Thymus (tissue), 11 donors: ENCODE results near the gene IRF8. TPM values are rescaled to one million over a fixed set of nuclear protein-coding genes. Genes with fewer than 3 reads are reported as not detected.

Experiments
- DNase-seq, 9 donors: peaks; one replicate each; pipeline ENCODE4 v3.0.0-alpha.2; 2013; ENCODE audit warnings: low spot score in 9 of 9, low read depth in 6 of 9, missing footprints in 1 of 9
- H3K27ac ChIP-seq, 2 donors: one replicate each; pipeline ENCODE4 v1.5.1; 2013; ENCODE audit warnings: control low read depth in 1 of 2, low read depth in 1 of 2, low read length in 1 of 2, mild to moderate bottlenecking in 1 of 2, moderate library complexity in 1 of 2
- H3K27me3 ChIP-seq, 2 donors: one replicate each; pipeline ENCODE4 v1.5.1; 2013; ENCODE audit warnings: low read length in 1 of 2; ENCODE audit not compliant: control insufficient read depth in 2 of 2, insufficient read depth in 1 of 2
- H3K36me3 ChIP-seq, 2 donors: one replicate each; pipeline ENCODE4 v1.5.1; 2013; ENCODE audit warnings: low read length in 1 of 2, mild to moderate bottlenecking in 1 of 2, moderate library complexity in 1 of 2; ENCODE audit not compliant: control insufficient read depth in 2 of 2, insufficient read depth in 2 of 2
- H3K4me1 ChIP-seq, 2 donors: one replicate each; pipeline ENCODE4 v1.5.1; 2013; ENCODE audit warnings: low read length in 2 of 2; ENCODE audit not compliant: control insufficient read depth in 2 of 2, insufficient read depth in 2 of 2
- H3K4me3 ChIP-seq, 2 donors: one replicate each; pipeline ENCODE4 v1.5.1; 2013; ENCODE audit warnings: low read length in 2 of 2, control low read depth in 1 of 2, mild to moderate bottlenecking in 1 of 2
- H3K9me3 ChIP-seq, 2 donors: one replicate each; pipeline ENCODE4 v1.5.1; 2013; ENCODE audit warnings: low read length in 1 of 2, mild to moderate bottlenecking in 1 of 2; ENCODE audit not compliant: control insufficient read depth in 2 of 2, insufficient read depth in 1 of 2
- whole genome bisulfite sequencing: extraction: QIAGEN DNeasy Blood & Tissue Kit; methylation state at CpG from one replicate; pipeline ENCODE4 v1.1.7; 2013; 5-methylcytosine and 5-hydroxymethylcytosine counted together
- polyA plus RNA-seq: library from polyadenylated mRNA; stranded (reverse); fragments of 200-250 nt; gene quantifications from one replicate; pipeline ENCODE4 v1.2.3, GENCODE V29; 2013
- total RNA-seq: library from RNA; stranded (reverse); fragments of 120-200 nt; gene quantifications from one replicate; pipeline ENCODE4 v1.2.4, GENCODE V29; 2013
- donor health status: healthy.

The IRF8 gene
- total and polyA plus RNA-seq, 2 donors, result 38.8 to 119 TPM

GRCh38 chr16:85884808-85885463, 14.0 kb upstream of the IRF8 start:
- no peaks in the 10 kb centered on the region for H3K36me3 ChIP-seq
- no peaks in the 10 kb centered on the region for H3K9me3 ChIP-seq
- 96% methylated on average over 13 of the region's 13 CpGs for WGBS
- no peak for DNase-seq
- peaks cover 0 to 7% of the 10 kb centered on the region in 2 donors for H3K4me1 ChIP-seq
- peaks cover 2 to 10% of the 10 kb centered on the region in 2 donors for H3K27me3 ChIP-seq
- no peak overlapping the region for H3K4me3 ChIP-seq
- no peak overlapping the region for H3K27ac ChIP-seq

DNA sequence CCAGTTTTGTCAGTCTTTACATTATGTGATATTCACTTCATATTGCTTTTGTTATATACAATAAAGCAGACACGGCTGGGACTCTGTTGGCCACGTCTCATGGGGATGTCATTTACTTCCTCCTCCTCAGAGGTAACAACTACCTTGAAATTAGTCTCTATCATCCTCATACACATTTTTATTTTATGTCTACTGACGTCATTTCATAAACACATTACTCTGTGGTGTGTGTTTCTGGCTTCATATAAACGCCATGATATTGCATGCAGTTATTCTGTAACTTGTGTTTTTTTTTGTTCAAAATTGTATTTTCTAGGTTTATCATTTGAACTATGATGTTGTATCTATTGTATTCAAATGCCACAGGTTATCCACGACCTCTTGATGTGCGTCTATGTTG, 13.4 kb upstream of the IRF8 start:
- Histone ChIP-seq H3K4me3 (no peak overlapping the region), H3K4me1 (peaks cover 0 to 7% of the 10 kb centered on the region in 2 donors), H3K9me3 (no peaks in the 10 kb centered on the region), H3K27ac (no peak overlapping the region), H3K36me3 (no peaks in the 10 kb centered on the region), H3K27me3 (peaks cover 2 to 10% of the 10 kb centered on the region in 2 donors)
- 88% methylated on average over 6 of the region's 6 CpGs for WGBS
- DNase-seq, result no peak

GRCh38 chr16:85888405-85889331, 10.3 kb upstream of the IRF8 start:
- Histone ChIP-seq H3K27ac (no peak overlapping the region), H3K27me3 (peaks cover 2 to 12% of the 10 kb centered on the region in 2 donors), H3K36me3 (no peaks in the 10 kb centered on the region), H3K4me1 (peaks cover 3 to 7% of the 10 kb centered on the region in 2 donors), H3K4me3 (no peak overlapping the region), H3K9me3 (no peaks in the 10 kb centered on the region)
- DNase-seq, result no peak
- 57% methylated on average over 5 of the region's 5 CpGs for WGBS

DNA sequence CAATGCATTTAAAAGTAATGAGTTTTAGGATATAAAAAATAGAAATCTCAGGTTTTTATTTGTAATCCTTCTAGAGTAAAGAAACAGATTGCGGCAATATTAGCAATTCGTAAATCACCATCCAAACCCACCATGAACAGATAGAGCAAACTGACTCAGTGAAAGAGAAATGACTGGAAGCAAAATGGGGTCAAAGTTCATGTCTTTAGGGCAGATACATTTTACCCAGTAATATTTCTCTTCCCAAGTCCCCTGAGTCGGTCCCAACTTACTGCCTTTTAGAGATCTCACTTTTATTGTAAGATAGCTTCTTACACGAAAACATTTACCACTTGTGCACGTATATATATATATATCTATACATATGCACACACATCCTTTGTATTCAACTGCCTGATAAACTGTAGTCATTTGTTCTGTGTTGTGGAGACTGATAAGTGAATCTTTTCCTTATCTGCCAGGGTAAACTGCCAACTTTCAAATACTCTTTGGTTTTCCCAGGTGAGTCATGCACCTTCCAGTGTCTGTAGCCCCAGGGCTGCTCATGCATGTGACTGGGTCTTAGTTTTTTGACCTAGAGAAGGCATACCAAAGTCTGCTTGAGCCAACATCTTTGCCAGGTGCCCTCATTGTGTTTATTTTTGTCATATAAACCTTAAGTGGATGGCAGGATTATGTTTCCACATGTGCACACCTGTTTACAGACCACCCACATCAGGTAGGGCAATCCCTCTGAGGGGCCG, 7.8 kb upstream of the IRF8 start:
- WGBS, result 93% methylated on average over 6 of the region's 6 CpGs
- Histone ChIP-seq H3K9me3 (no peaks in the 10 kb centered on the region), H3K27me3 (peaks cover 5 to 15% of the 10 kb centered on the region in 2 donors), H3K4me1 (peaks cover 3 to 7% of the 10 kb centered on the region in 2 donors), H3K36me3 (no peaks in the 10 kb centered on the region), H3K27ac (no peak overlapping the region), H3K4me3 (no peak overlapping the region)
- no peak for DNase-seq

DNA sequence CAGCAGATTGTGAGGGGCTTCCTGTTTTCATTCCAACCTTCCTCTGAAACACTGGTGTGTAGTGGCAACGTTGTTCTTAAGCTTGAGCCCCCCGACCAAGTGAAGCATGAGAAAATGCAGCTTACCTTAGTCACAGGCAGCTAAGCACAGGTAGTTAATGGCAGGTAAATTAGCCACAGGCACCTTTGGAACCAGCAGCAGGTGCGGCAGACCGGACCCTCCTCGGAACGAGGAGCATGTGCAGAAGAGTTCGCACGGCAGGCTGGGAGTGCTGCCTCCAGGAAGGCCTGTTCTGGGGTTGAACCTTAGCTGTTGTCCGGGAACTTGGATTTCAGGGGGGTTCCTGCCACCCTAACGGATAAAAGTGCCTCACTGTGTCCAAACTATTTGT, 7.2 kb upstream of the IRF8 start:
- peaks cover 3 to 7% of the 10 kb centered on the region in 2 donors for H3K4me1 ChIP-seq
- H3K4me3 ChIP-seq, result no peak overlapping the region
- H3K27ac ChIP-seq, result no peak overlapping the region
- 84% methylated on average over 10 of the region's 10 CpGs for WGBS
- H3K27me3 ChIP-seq, result peaks cover 7 to 17% of the 10 kb centered on the region in 2 donors
- DNase-seq, result no peak
- H3K9me3 ChIP-seq, result no peaks in the 10 kb centered on the region
- no peaks in the 10 kb centered on the region for H3K36me3 ChIP-seq

DNA sequence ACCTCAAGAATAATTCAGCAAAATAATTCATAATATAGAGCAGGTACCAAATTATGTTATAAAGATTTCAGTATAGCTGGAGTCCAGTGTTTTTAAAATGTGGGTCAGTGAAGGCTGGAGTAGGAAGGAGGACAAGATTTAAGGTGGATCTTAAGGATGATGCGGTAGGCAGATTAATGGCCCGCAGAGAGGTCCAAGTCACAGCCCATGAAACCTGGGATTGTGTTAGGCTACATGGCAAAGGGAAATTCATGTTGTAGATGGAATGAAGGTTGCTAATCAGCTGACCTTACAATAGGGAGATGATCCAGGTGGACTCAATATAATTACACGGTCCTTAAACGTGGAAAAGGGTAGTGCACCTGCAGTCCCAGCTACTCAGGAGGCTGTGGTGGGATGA, 6.2 kb upstream of the IRF8 start:
- no peak overlapping the region for H3K27ac ChIP-seq
- 96% methylated on average over 4 of the region's 4 CpGs for WGBS
- DNase-seq, result no peak
- H3K4me3 ChIP-seq, result no peak overlapping the region
- H3K36me3 ChIP-seq, result no peaks in the 10 kb centered on the region
- no peaks in the 10 kb centered on the region for H3K9me3 ChIP-seq
- peaks cover 3 to 7% of the 10 kb centered on the region in 2 donors for H3K4me1 ChIP-seq
- peaks cover 7 to 25% of the 10 kb centered on the region in 2 donors for H3K27me3 ChIP-seq

DNA sequence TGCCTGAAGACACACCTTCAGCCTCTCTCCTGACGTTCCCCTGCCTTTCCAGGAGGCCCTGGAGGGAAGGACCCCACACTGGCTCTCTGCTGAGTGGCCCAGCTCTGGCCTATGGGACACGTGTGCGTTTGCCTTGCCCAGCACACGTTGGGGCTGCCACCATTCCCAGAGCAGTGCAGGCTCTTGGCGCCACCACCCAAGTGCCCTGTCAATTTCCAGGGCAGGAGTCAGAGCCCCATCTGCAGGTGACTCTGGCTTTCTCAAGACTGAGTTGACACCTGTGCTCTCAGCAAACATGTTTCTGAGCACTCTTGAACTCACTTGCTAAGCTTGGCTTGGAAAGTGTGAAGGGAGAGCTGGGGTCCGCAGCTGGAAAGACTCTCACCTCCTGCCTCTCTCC, 4.7 kb upstream of the IRF8 start:
- WGBS, result 88% methylated on average over 6 of the region's 6 CpGs
- no peaks in the 10 kb centered on the region for H3K36me3 ChIP-seq
- H3K27me3 ChIP-seq, result peaks cover 13 to 40% of the 10 kb centered on the region in 2 donors
- H3K9me3 ChIP-seq, result no peaks in the 10 kb centered on the region
- no peak for DNase-seq
- no peak overlapping the region for H3K4me3 ChIP-seq
- no peak overlapping the region for H3K27ac ChIP-seq
- H3K4me1 ChIP-seq, result peaks cover 3 to 11% of the 10 kb centered on the region in 2 donors

- Histone ChIP-seq H3K4me1 (peaks cover 1 to 24% of the 10 kb centered on the region in 2 donors), H3K27ac (no peak overlapping the region), H3K27me3 (peaks cover 22 to 62% of the 10 kb centered on the region in 2 donors), H3K4me3 (no peak overlapping the region), H3K9me3 (no peaks in the 10 kb centered on the region), H3K36me3 (no peaks in the 10 kb centered on the region)
- DNase-seq, result no peak
- WGBS, result 7% methylated on average over 2 of the region's 2 CpGs
Observed at GRCh38 chr16:85897382-85897781, 1.6 kb upstream of the IRF8 start.
